ENCODE measurements around the gene SHISAL1.

DNA sequence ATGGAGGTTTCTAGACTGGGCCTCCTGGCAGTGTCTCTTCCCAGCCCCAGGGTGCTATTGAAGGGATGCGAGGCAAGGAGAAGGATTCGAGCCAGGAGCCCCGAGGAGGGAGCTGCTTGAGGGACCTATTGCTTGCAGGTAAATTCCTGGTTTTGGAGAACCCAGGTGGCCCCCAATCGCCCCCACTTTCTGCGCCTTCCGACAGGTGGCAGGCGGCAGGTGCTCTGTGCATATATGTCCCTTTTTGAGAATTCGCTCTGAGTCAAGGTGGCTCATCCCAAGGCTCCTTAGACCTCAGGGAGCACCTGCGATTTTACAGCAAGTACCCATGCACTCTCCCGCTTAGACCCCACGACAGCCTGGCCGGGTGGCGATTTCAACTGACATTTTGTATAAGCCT, 40.3 kb upstream of the SHISAL1 start:
- no peak for TF ChIP-seq EZH2 (IDR thresholded peaks at IDR 0.05; ENCODE audit: borderline replicate concordance, low read depth, low read length, severe bottlenecking)
- no peak for TF ChIP-seq CTCF (IDR thresholded peaks at IDR 0.05; ENCODE audit: borderline replicate concordance, extremely low read depth, low read length, poor library complexity, severe bottlenecking)
